Measurements from ENCODE around the gene RBM25.
A peak's percentile ranks its signal among the peaks of the same experiment; 100 is the strongest.

DNA sequence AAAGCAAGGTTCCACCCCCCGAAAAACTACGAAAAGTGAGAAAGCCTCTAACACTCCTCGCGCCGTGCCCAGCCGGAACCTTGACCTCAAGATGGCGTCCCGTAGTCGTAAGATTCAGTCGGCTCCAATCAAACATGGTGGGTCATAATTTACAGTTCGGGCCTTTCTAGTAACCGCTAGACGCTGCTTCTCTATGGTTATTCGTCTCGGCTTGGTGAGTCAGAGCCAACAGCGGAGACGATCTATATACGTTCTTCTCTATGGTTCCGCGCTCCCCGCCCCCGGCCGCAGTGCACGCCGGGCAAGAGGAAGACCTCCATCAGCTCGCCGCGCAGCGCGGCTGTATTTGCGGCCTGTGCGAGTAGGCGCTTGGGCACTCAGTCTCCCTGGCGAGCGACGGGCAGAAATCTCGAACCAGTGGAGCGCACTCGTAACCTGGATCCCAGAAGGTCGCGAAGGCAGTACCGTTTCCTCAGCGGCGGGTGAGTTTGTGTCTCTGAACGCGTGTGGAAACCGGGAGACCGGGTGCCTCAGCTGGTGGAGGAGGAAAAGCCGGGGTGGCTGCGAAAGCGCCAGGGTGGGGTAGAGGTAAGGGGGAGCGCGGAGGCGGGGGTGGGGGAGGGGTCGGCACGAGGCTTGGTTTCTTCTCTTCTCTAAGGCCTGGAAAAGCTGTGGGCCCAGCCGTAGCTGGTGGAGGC is at the start of gene RBM25:
- TF ChIP-seq, protein P1, sequence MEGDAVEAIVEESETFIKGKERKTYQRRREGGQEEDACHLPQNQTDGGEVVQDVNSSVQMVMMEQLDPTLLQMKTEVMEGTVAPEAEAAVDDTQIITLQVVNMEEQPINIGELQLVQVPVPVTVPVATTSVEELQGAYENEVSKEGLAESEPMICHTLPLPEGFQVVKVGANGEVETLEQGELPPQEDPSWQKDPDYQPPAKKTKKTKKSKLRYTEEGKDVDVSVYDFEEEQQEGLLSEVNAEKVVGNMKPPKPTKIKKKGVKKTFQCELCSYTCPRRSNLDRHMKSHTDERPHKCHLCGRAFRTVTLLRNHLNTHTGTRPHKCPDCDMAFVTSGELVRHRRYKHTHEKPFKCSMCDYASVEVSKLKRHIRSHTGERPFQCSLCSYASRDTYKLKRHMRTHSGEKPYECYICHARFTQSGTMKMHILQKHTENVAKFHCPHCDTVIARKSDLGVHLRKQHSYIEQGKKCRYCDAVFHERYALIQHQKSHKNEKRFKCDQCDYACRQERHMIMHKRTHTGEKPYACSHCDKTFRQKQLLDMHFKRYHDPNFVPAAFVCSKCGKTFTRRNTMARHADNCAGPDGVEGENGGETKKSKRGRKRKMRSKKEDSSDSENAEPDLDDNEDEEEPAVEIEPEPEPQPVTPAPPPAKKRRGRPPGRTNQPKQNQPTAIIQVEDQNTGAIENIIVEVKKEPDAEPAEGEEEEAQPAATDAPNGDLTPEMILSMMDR (IDR thresholded peaks at IDR 0.05): no peak
- TF ChIP-seq POLR2A (IDR thresholded peaks at IDR 0.05): peak in 1 of 2 donors; percentile 97
